K562 treated with DMSO at 1 percent for 48 hours (cell line): Measurements from ENCODE around the gene ZNF133. TPM values are rescaled to one million over a fixed set of nuclear protein-coding genes. Genes with fewer than 3 reads are reported as not detected.

Experiments
- total RNA-seq: library from RNA; unstranded; fragments of 300-600 nt; gene quantifications from 2 replicates; pipeline ENCODE4 v1.2.3, GENCODE V29; 2022; ENCODE audit warnings: low replicate concordance; ENCODE audit errors: extremely low read depth

ZNF133 gene
- total RNA-seq = not detected in 2 replicates

GRCh38 chr20:18287915-18288748 lies at the start of gene ZNF133:
ZNF133 (plus strand) TSS chr20:18288527; CDS start chr20:18305687, 17,160 bp downstream.

Other genes starting within 250 kb of the ZNF133 start
- gene OVOL2, start 230.6 kb upstream of the ZNF133 start, total RNA-seq = not detected in 2 replicates
- gene KAT14, start 150.7 kb upstream of the ZNF133 start, total RNA-seq = not detected in 2 replicates
- not detected in 2 replicates for gene PET117, start 150.7 kb upstream of the ZNF133 start, total RNA-seq
- gene DZANK1, start 178.5 kb downstream of the ZNF133 start, total RNA-seq = not detected in 2 replicates
- gene POLR3F, start 178.9 kb downstream of the ZNF133 start, total RNA-seq = not detected in 2 replicates
- not detected in 2 replicates for gene RBBP9, start 208.7 kb downstream of the ZNF133 start, total RNA-seq
- not detected in 2 replicates for gene SEC23B, start 219.4 kb downstream of the ZNF133 start, total RNA-seq